ENCODE measurements around the gene CCL26. TPM values are rescaled to one million over a fixed set of nuclear protein-coding genes. Genes with fewer than 3 reads are reported as not detected.

CCL26 gene
- total and polyA plus RNA-seq, 2 donors (not counting 3 experiments of a cell fraction or from before 2014, with no cell fraction given): not detected

DNA sequence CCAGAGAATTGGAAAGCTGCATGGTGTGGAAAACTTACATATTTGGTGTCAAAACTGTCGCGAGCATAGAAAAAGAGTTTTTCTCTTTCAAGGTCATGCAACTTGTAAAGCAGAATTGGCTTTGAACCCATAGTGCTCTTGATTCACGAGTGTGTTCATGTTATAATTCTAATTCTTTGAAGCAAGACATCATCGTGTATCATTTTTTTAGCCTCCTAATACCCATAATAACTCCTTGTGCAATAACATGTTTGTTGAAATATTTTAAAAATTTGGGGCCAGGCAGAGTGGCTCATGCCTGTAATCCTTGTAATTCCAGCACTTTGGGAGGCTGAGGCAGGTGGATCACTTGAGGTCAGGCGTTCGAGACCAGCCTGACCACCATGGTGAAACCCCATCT lies 37.4 kb upstream of the CCL26 start:
- Histone ChIP-seq H3K9me1 (replicated peaks; ENCODE audit: control insufficient read depth, extremely low read depth, insufficient read depth, low read length) (no peaks in the 10 kb centered on the region), H3K36me3 (ENCODE audit: control insufficient read depth in 2 of 2, extremely low read depth in 1 of 2, insufficient read depth in 2 of 2, low read length in 2 of 2) (no peaks in the 10 kb centered on the region), H4K20me1 (replicated peaks; ENCODE audit: control insufficient read depth, extremely low read depth, insufficient read depth, low read length) (no peaks in the 10 kb centered on the region), H3K27ac (ENCODE audit: insufficient read depth, low read depth, low read length) (no peak overlapping the region), H3K27me3 (ENCODE audit: control insufficient read depth in 2 of 2, insufficient read depth in 2 of 2, low read length in 2 of 2) (peaks cover 0 to 1% of the 10 kb centered on the region in 2 experiments), H3K4me1 (ENCODE audit: control insufficient read depth, extremely low read depth, insufficient read depth, low read length) (no peaks in the 10 kb centered on the region), H3K9me3 (replicated peaks; ENCODE audit: control insufficient read depth, insufficient read depth, low read length) (no peaks in the 10 kb centered on the region), H3K9ac (replicated peaks; ENCODE audit: extremely low read depth, insufficient read depth, low read length) (no peak overlapping the region), H3K4me2 (ENCODE audit: insufficient read depth, low read length) (no peak overlapping the region), H2AFZ (ENCODE audit: low read depth, low read length) (no peak overlapping the region), H3K79me2 (ENCODE audit: control insufficient read depth, insufficient read depth, low read length) (no peaks in the 10 kb centered on the region), H3K4me3 (replicated peaks in 1 of 3; ENCODE audit: insufficient read depth in 1 of 3, low read depth in 1 of 3, low read length in 3 of 3) (no peak overlapping the region)
- ChIA-PET CTCF (no interaction called here), POLR2A (interaction anchor here (0.7 kb wide), 1 partner anchor 10 kb away, joined by 4 read pairs; no protein-coding TSS in a partner anchor)
- no peak for FAIRE-seq
- intact Hi-C loops (cut with micrococcal nuclease): no loop called here
- no TSS peak for BruUV-seq (replicated peaks)
- dilution Hi-C loops (cut with MboI; ENCODE audit: extremely low pct_ligation_motif_present, low sequenced_read_pairs): no loop called here
- no peak for DNase-seq (ENCODE audit: low read depth, low spot score)
- TF ChIP-seq POLR2A (IDR thresholded peaks at IDR 0.05; ENCODE audit: low read depth, low read length) (no peak), FOS (IDR thresholded peaks at IDR 0.05; ENCODE audit: borderline replicate concordance, insufficient read depth, low read length) (no peak), MYC (IDR thresholded peaks at IDR 0.05; ENCODE audit: low read depth, low read length) (no peak), POLR2AphosphoS5 (IDR thresholded peaks at IDR 0.05; ENCODE audit: insufficient read depth, low read depth, low read length) (no peak), JUN (IDR thresholded peaks at IDR 0.05; ENCODE audit: borderline replicate concordance, insufficient read depth, insufficient read length, low read depth) (no peak), GATA2 (IDR thresholded peaks at IDR 0.05; ENCODE audit: insufficient read depth, insufficient read length, low read depth, low read length) (no peak), EZH2 (IDR thresholded peaks at IDR 0.05; ENCODE audit: borderline replicate concordance, low read depth, low read length, severe bottlenecking) (no peak)
- TF ChIP-seq, protein P1, sequence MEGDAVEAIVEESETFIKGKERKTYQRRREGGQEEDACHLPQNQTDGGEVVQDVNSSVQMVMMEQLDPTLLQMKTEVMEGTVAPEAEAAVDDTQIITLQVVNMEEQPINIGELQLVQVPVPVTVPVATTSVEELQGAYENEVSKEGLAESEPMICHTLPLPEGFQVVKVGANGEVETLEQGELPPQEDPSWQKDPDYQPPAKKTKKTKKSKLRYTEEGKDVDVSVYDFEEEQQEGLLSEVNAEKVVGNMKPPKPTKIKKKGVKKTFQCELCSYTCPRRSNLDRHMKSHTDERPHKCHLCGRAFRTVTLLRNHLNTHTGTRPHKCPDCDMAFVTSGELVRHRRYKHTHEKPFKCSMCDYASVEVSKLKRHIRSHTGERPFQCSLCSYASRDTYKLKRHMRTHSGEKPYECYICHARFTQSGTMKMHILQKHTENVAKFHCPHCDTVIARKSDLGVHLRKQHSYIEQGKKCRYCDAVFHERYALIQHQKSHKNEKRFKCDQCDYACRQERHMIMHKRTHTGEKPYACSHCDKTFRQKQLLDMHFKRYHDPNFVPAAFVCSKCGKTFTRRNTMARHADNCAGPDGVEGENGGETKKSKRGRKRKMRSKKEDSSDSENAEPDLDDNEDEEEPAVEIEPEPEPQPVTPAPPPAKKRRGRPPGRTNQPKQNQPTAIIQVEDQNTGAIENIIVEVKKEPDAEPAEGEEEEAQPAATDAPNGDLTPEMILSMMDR (IDR thresholded peaks at IDR 0.05; ENCODE audit: extremely low read depth in 1 of 2, insufficient read depth in 1 of 2, low read depth in 1 of 2, low read length in 2 of 2): no peak
- TF ChIP-seq, protein P2, sequence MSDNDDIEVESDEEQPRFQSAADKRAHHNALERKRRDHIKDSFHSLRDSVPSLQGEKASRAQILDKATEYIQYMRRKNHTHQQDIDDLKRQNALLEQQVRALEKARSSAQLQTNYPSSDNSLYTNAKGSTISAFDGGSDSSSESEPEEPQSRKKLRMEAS (IDR thresholded peaks at IDR 0.05; ENCODE audit: insufficient read depth, insufficient read length): no peak

All from endothelial cell of umbilical vein (primary cell).